ENCODE results near the gene PARS2. TPM values are rescaled to one million over a fixed set of nuclear protein-coding genes. Genes with fewer than 3 reads are reported as not detected.

The PARS2 gene
- total RNA-seq, 1 donor from 2014 or later: 4.0 TPM

Other genes with a start within 250 kb of the PARS2 start
- 48.9 TPM for gene ACOT11, start 216.3 kb downstream of the PARS2 start, total RNA-seq
- gene FAM151A, start 141.0 kb downstream of the PARS2 start, total RNA-seq: 1.2 TPM
- gene MROH7, start 122.7 kb downstream of the PARS2 start, total RNA-seq: 7.0 TPM
- 13.2 TPM for gene TTC4, start 48.7 kb downstream of the PARS2 start, total RNA-seq
- gene TTC22, start 36.8 kb upstream of the PARS2 start, total RNA-seq: 0.17 TPM
- gene DHCR24, start 122.7 kb upstream of the PARS2 start, total RNA-seq: 9.8 TPM
- 0.30 TPM for gene TMEM61, start 216.1 kb upstream of the PARS2 start, total RNA-seq
- gene BSND, start 234.4 kb upstream of the PARS2 start, total RNA-seq: not detected

All from left ventricle myocardium superior (tissue), 1 donor.